HepG2 (cell line): Measurements from ENCODE around the gene SYCE3. TPM values are rescaled to one million over a fixed set of nuclear protein-coding genes. Genes with fewer than 3 reads are reported as not detected.

Experiments used
- CAMTA2 ChIP-seq: sonication (generic); formaldehyde crosslinking; IDR thresholded peaks from 2 replicates; pipeline ENCODE4 v1.4.0; 2020; ENCODE audit warnings: mild to moderate bottlenecking, missing genetic modification reagents, borderline replicate concordance
- CREBL2 ChIP-seq: sonication (generic); formaldehyde crosslinking; IDR thresholded peaks from 2 replicates; pipeline ENCODE4 v1.8.1; 2023; ENCODE audit warnings: missing genetic modification reagents, mild to moderate bottlenecking, borderline replicate concordance
- GATA4 ChIP-seq: sonication (generic); IDR thresholded peaks from 2 replicates; pipeline ENCODE4 v1.6.1; 2016; ENCODE audit warnings: antibody characterized with exemption, low read depth, borderline replicate concordance
- GPN1 ChIP-seq: sonication (generic); formaldehyde crosslinking; IDR thresholded peaks from 2 replicates; pipeline ENCODE4 v1.5.1; 2020; ENCODE audit warnings: missing genetic modification reagents, borderline replicate concordance
- NR2F2 ChIP-seq: IDR thresholded peaks from 2 replicates; pipeline ENCODE4 v1.6.1; 2012; ENCODE audit warnings: low read depth, inconsistent platforms, borderline replicate concordance
- PREB ChIP-seq: sonication (generic); formaldehyde crosslinking; IDR thresholded peaks from 2 replicates; pipeline ENCODE4 v1.4.0; 2020; ENCODE audit warnings: missing genetic modification reagents
- SKIL ChIP-seq: sonication (generic); formaldehyde crosslinking; IDR thresholded peaks from 2 replicates; pipeline ENCODE4 v1.8.0; 2022; ENCODE audit warnings: missing genetic modification reagents, mild to moderate bottlenecking, moderate library complexity, borderline replicate concordance
- SOX6 ChIP-seq, 2 experiments: fragments of 450-650 bp in 1 of 2; sonication (generic) in 1 of 2; formaldehyde crosslinking in 1 of 2; IDR thresholded peaks; 2 replicates each; pipeline versions ENCODE4 v1.4.0 to v1.6.1; 2017 to 2020; ENCODE audit warnings: antibody characterized with exemption in 1 of 2, mild to moderate bottlenecking in 1 of 2, missing genetic modification reagents in 1 of 2
- TCF12 ChIP-seq, 2 experiments: fragments of 450-650 bp in 1 of 2; sonication (generic) in 1 of 2; formaldehyde crosslinking in 1 of 2; IDR thresholded peaks; 2 replicates each; pipeline versions ENCODE4 v1.6.1 to v1.8.0; 2017 to 2022; ENCODE audit warnings: antibody characterized with exemption in 1 of 2, mild to moderate bottlenecking in 1 of 2, missing genetic modification reagents in 1 of 2, moderate library complexity in 1 of 2
- USF2 ChIP-seq, 2 experiments: sonication (generic) in 1 of 2; formaldehyde crosslinking in 1 of 2; IDR thresholded peaks; 2 replicates each; pipeline versions ENCODE4 v1.5.1 to v1.6.1; 2011 to 2020; ENCODE audit warnings: borderline replicate concordance in 1 of 2, low read depth in 1 of 2, low read length in 1 of 2, mild to moderate bottlenecking in 1 of 2, missing genetic modification reagents in 1 of 2, moderate library complexity in 1 of 2
- ZNF556 ChIP-seq: sonication (generic); formaldehyde crosslinking; IDR thresholded peaks from 2 replicates; pipeline ENCODE4 v1.4.0; 2020; ENCODE audit warnings: mild to moderate bottlenecking, missing genetic modification reagents, borderline replicate concordance
- ZNF569 ChIP-seq: sonication (generic); formaldehyde crosslinking; IDR thresholded peaks from 2 replicates; pipeline ENCODE4 v1.5.0; 2020; ENCODE audit warnings: mild to moderate bottlenecking, missing genetic modification reagents, moderate library complexity, borderline replicate concordance
- polyA plus RNA-seq, 8 experiments: library from polyadenylated mRNA; depleted of rRNA in 3 of 8; stranded (reverse) in 7 of 8; unstranded in 1 of 8; fragments of >200 nt; fragmentation: Illumina TruSeq in 4 of 8; extraction: Trizol in 4 of 8; gene quantifications; 2 replicates each; pipeline versions ENCODE4 v1.2.1 to v1.2.3, GENCODE V29; 2011 to 2016; ENCODE audit warnings: low read depth in 4 of 8, missing spikeins in 1 of 8, mixed read lengths in 1 of 8; ENCODE audit not compliant: insufficient read depth in 1 of 8
- total RNA-seq, 5 experiments: library from RNA; depleted of rRNA; stranded (reverse); fragments of >200 nt; fragmentation: Illumina TruSeq; extraction: Trizol; gene quantifications; 2 replicates each; pipeline ENCODE4 v1.2.3, GENCODE V29; 2016; ENCODE audit warnings: low read depth in 1 of 5

SYCE3 gene
- total and polyA plus RNA-seq, 2 of the 13 experiments (the other 11 are each of a cell fraction or from before 2014, with no cell fraction given), result not detected

- TF ChIP-seq SOX6 (IDR thresholded peaks at IDR 0.05) (no peak), SOX6 (CRISPR knock-in tag; IDR thresholded peaks at IDR 0.05) (no peak), CAMTA2 (CRISPR knock-in tag) (no peak), CREBL2 (no peak), ZNF569 (CRISPR knock-in tag) (no peak), SKIL (CRISPR knock-in tag) (no peak), GPN1 (CRISPR knock-in tag) (no peak), TCF12 (IDR thresholded peaks at IDR 0.05) (no peak), TCF12 (CRISPR knock-in tag; IDR thresholded peaks at IDR 0.05) (no peak), PREB (no peak), USF2 (IDR thresholded peaks at IDR 0.05; ENCODE audit: low read depth, low read length) (no peak), USF2 (CRISPR knock-in tag; IDR thresholded peaks at IDR 0.05; ENCODE audit: borderline replicate concordance) (no peak), NR2F2 (0 out of 2 replicates have a peak, but pooled peaks have one; percentile 2), GATA4 (no peak), ZNF556 (CRISPR knock-in tag) (0 out of 2 replicates have a peak, but pooled peaks have one; percentile 13)
These were observed 38.0 kb downstream of the SYCE3 start (continued) for GRCh38 chr22:50524676-50525103.
